GM19395 (cell line): Measurements from ENCODE around the gene INTS11.

Source experiments
- ATAC-seq: cut with Tn5 transposase; IDR thresholded peaks from one replicate; pipeline ENCODE4 v1.9.1; 2021; ENCODE audit warnings: mild to moderate bottlenecking, moderate library complexity; ENCODE audit not compliant: unreplicated experiment

The INTS11 gene

GRCh38 chr1:1345384-1345783 is 20.9 kb upstream of the INTS11 start:
- ATAC-seq = no peak

DNA sequence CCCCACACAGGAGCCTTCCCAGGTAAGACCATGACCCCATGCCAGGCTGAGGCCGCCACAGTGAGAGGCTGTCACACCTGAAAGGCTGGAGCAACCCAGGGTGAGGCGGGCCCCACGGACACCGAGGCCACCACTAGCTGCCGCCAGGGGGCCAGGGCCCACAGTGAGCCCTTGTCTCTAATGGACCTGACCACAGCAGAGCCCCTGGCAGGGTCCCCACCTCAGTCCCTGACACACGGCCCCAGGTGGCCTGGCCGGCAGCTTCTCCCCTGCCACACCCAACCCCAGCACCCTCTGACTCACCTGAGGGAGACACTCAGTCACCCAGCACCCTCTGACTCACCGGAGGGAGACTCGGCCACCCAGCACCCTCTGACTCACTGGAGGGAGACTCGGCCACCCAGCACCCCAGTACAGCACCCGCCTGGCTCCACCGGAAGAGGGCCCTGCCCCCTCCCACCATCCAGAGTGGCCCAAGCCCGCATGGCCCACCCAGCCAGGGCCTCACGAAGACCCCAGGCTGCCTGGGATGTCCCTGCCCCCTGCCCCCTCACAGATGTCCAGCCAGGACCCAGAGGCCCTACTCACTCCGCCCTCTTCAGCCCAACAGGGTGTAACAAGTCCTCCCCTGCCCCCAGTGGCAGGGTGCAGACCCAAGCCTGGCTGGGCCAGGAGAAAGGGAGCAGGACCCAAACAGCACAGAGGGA is 20.3 kb upstream of the INTS11 start:
- no peak for ATAC-seq

DNA sequence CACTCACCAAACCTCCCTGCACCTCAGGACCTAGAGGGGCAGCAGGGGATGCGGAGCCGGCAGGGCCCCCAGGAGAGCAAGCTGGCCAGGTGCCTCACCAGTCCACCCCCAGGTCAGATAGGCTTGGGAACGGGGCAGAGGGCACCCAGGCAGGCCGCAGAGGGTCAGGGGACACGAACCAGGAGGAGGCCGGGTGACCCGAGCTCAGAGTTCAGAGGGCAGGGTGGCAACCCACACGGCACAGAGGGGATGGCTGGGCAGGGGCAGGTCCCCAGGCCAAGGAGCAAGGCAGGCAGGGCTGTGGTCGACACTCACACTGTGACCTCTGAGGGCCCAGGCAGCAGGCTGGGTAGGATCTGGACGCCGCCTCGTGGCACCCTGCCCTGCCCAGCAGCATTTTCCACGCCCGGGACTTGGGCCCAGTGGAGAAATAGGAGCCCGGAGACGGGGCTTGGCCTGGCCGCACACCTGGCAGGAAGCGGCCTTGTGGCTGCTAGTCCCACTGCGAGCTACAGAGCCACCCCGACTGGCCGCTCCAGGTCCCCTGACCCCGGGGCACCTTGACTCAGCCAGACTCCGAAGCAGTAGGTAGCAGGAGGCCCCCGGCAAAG is 19.5 kb upstream of the INTS11 start:
- ATAC-seq = no peak

GRCh38 chr1:1342584-1343115 is 18.2 kb upstream of the INTS11 start:
- ATAC-seq = no peak

GRCh38 chr1:1342061-1342562 is 17.7 kb upstream of the INTS11 start:
- ATAC-seq = no peak

DNA sequence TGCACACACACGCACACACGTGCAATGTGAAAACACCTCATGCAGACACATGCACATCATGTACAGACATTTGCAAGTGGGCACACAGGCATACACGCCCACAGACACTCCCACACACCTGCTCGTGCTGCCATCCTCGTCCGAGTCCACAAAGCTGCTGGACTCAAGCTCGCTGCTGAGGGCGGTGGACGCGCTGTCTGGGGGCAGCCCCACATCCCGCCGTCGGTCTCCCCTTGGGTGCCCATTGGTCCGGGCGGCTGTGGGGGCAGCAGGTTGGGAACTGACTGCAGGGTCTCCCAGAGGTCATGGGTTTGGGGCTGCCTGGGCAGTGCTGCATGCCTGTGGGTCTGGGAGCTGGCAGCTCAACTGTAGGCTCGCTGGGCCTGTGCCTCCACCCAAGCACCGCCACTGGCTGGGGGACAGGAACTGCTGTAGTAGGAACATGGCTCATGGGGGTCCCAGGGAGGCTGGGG is 17.1 kb upstream of the INTS11 start:
- no peak for ATAC-seq

GRCh38 chr1:1340791-1341548 is 16.5 kb upstream of the INTS11 start:
- no peak for ATAC-seq

DNA sequence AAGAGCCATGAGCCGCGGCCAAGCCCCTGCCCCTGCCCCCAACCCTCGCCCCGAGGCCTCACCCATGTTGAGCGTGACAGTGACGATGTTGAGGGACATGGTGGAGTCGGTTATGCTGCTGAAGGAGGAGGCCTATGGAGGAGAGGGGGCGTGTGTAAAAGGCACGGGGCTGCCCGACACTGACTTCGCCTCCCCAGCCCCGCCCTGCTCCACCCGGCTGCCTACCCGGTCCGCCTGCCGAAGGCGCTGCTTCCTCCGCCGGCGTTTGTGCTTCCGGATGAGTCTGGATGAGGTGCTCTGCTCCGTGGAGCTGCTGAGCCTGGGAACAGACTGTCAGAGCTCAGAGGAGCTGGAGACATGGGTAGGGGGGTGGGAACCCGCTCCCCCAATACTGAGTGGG is 15.7 kb upstream of the INTS11 start:
- no peak for ATAC-seq

DNA sequence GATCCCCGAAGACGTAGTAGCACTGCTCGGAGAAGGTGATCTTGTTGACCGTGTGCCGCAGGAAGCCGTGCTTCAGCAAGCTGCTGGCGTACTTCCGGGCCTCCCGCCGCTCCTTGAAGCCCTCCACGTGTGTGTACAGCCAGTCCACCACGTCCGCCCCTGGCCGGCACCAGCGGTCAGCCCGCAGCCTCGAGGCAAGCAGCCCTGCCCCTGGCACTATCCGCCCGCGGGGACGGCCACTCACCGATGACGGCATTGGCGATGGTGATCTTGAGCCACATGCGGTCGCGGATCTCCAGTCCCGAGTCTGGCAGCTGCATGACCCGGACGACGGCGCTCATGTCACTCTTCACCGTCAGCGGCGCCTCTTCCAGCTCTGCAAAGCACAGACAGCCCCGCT is 13.8 kb upstream of the INTS11 start:
- ATAC-seq = no peak

GRCh38 chr1:1337793-1338147 is 13.3 kb upstream of the INTS11 start:
- ATAC-seq = no peak

- no peak for ATAC-seq
These were observed 12.7 kb upstream of the INTS11 start for GRCh38 chr1:1336931-1337792.

GRCh38 chr1:1336446-1336845 is 12.0 kb upstream of the INTS11 start:
- no peak for ATAC-seq

- no peak for ATAC-seq
These were observed 11.4 kb upstream of the INTS11 start for GRCh38 chr1:1335792-1336248.

DNA sequence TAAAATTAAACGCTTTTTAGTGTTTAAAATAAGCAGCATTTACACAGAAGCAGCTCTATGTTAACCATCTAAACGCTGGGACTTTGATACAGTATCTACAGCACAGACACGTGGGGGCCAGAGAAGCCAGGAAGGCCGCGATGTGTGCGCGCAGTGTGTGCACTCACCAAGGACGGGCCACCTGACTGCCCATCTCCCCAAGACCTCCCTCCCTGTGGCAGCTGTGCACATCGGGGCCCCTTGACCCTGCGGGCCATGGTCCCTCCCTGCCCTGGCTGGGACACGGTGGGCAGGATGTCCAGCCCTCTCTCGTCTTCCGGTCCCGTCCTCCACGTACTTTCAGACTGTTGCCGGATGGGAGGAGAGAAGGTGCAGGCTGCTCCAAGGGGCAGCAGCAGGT is 10.8 kb upstream of the INTS11 start:
- no peak for ATAC-seq

GRCh38 chr1:1334835-1335234 is 10.4 kb upstream of the INTS11 start:
- no peak for ATAC-seq

GRCh38 chr1:1333551-1334241 is 9.2 kb upstream of the INTS11 start:
- no peak for ATAC-seq

DNA sequence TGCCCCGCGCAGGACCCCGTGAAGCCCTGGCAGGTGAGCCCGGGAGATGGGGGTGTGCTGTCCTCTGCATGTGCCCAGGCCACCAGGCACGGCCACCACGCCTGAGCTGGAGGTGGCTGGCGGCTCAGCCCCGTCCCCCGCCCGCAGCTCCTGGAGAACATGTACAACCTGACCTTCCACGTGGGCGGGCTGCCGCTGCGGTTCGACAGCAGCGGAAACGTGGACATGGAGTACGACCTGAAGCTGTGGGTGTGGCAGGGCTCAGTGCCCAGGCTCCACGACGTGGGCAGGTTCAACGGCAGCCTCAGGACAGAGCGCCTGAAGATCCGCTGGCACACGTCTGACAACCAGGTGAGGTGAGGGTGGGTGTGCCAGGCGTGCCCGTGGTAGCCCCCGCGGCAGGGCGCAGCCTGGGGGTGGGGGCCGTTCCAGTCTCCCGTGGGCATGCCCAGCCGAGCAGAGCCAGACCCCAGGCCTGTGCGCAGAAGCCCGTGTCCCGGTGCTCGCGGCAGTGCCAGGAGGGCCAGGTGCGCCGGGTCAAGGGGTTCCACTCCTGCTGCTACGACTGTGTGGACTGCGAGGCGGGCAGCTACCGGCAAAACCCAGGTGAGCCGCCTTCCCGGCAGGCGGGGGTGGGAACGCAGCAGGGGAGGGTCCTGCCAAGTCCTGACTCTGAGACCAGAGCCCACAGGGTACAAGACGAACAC is 8.5 kb upstream of the INTS11 start:
- no peak for ATAC-seq

GRCh38 chr1:1332031-1332755 is 7.7 kb upstream of the INTS11 start:
- ATAC-seq = no peak
